HG03103 (cell line): ENCODE results near the gene GSK3A.

Experiments
- ATAC-seq: cut with Tn5 transposase; IDR thresholded peaks from one replicate; pipeline ENCODE4 v1.9.1; 2021; ENCODE audit warnings: low read depth; ENCODE audit not compliant: unreplicated experiment

GSK3A gene

DNA sequence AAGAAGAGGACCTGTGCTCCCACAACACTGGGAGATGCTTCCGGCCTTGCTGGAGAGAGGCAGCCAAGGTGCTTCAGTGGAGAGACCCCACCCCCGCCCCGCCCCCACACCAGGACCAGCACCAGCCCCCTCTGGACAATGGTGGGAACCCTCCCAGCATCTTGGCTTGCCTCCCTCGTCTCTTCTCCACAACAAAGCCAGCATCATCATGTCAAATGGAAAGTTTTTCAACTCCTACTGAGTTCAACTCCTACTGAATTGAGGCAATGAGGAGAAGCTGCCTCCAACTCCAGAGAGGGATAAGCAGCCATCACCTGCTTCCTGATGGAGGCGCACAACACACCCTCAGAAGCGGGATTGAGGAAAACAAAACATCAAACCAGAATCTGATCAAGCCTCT is 37.7 kb downstream of the GSK3A start:
- ATAC-seq = no peak

DNA sequence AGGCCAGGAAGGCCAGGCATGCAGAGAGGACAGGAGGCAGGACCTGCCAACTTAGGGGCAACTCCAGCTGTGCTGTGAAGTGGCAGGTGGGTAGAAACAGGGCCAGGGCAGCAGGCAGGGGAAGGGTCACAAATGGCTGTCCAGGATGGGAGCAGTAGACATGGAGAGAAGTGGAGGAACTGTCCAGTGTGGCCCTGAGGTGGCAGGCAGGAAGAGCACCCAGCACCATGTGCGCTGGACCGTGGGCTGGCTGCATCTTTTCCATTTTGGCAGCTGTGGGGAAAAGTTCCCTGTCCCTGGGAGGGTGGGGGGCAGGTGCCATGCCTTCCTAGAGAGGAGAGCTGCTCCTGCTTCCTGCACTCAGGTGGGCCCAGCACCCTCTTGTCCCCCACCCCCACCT is 38.7 kb downstream of the GSK3A start:
- no peak for ATAC-seq

- ATAC-seq = no peak
Observed at GRCh38 chr19:42202290-42202880, 40.0 kb downstream of the GSK3A start.

DNA sequence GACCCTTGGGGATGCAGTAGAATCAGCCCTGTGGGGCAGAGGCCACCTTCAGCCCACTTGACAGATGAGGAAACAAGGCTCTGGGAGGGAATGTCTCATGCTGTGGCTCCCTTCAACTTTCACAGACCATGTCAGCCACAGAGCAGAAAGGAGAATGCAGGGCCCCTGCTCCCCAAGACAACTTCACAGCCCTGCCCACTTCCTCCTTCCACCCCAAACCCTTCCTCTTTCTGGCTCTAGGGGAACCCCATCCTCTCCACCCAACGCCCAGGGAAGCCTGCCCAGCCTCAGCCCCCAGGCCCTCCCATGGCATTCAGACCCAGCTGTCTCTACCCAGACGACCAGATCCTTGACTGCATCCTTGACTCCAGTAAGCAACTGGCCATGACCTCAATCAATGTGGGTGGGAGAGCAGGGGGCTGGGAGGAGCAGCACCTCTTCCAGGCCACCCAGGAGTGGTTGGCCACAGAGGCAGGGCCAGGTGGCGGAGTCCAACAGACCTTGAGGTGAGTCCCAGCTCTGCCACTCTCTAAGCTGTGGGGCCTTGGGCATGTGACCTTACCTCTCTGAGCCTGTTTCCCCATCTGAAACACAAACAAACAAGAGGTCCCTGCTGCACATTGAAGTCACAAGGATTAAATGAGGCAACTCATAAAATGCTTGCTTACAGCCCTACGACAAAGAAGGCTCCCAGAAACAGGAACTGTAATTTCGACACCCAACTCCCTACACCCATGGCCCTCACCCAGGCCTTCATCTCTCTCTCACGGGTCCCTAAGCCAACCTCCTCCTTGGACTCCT is 40.7 kb downstream of the GSK3A start:
- no peak for ATAC-seq

DNA sequence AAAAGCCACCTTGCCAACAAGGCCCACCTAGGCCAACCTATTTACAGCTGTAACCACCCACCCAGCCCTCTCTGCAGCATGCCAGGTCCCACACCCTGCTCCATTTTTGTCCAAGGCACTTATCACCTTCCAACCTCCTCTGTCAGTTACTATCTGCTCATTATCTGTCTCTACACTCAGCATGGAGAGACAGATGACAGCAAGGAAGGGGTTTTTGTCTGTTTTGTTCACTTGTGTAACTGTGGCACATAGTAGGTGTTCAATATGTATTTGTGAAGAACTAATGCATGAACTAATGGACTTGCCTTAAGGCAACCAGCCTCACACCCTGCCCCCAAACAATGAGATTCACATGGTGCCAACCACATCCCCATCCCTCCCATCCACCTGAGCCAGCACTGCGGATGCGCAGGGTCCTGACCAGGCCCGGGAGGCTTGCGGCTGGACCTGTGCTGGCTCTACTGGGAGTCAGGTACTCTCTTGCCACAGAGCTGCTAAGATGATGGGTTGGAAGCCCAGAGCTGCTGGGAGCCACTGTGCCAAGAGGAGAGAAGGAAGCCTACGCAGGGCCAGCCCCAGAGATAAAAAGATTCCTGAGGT is 42.2 kb downstream of the GSK3A start:
- no peak for ATAC-seq

- peak; percentile 50 for ATAC-seq
Observed at GRCh38 chr19:42199440-42200115, 42.8 kb downstream of the GSK3A start.

- peak; percentile 42 for ATAC-seq
Observed at GRCh38 chr19:42198676-42199439, 43.5 kb downstream of the GSK3A start.

DNA sequence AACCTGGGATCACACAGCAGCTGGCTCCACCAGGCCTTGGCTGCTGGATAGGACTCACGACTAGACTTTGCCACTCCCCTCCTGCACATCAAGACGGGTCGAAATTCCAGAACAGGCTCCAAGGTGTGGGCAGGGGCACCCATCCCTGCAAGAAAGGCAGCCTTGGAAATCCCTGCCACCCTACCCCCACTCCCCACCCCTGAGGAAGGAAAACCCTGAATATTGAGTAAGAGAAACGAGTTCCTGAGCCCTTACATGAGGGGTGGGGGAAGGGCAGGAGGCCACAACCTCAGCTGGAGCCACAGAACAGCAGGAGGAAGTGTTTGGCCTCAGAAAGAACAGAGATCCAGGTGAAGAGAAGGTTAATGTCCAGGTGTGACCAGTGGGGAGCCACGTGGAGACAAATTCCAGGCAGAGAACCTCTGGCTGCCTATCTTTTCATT is 45.0 kb downstream of the GSK3A start:
- ATAC-seq = no peak

DNA sequence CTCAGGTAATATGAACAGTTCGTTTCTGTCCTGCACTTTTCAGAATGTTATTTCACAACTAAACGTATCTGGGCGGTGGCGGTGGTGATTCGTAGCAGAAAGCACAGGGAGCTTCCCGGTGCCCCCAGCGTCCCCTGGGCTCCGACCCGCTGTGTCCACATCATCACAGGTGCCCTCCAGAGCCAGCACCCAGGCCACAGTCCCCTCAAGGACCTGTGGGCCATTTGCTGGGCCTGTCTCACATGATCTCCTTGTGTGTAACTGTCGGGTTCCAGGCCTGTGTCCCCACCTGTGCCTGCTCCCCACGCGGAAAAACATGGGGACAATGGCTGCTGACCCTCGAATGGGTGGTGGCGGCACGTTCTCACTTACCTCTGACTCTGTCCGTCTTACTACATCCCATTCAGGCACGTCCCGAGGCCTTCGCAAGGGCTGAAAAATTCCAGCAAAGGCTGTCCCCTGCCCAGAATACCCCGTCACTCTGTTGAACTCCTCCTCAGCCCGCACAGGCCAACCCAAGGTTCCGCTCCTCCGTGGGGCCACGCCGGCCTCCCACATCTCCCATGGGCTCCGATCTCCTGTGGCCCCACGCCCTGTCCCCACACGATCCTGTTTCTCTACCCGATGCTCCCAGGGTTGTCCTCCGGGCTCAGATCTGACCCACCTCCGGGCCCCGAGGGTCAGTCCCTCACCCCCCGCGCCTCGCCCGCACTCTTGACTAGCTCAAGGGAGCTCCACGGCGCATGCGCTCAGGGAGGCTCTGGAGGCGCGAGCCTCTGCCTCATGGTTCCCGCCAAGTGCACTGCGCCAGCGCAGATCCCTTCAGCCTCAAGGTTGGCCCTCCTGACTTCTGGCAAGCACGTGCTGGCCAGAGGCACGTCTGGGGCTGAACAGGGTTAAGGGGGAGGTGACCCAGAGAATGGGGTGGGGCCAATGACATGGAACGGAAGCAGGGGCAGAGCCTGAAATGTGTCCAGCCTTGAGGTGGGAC is 46.1 kb downstream of the GSK3A start:
- ATAC-seq = no peak

DNA sequence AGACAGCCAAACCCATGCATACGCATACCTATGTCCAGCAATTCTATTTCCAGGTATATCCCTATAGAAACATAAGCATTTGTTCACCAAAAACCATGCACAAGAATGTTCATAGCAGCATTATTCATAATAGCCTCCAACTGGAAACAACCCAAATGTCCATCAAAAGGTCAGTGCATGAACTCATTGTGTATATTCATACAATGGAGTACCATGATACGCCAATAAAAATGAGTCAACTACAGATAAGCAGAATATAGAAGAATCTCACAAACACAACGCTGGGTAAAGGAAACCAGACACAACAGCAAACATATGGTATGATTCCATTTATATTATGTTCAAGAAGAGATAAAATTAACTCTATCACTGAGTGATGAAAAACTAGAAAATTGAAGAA is 48.7 kb downstream of the GSK3A start:
- no peak for ATAC-seq

- no peak for ATAC-seq
Observed at GRCh38 chr19:42193294-42193693, 49.1 kb downstream of the GSK3A start.

- ATAC-seq = no peak
Observed at GRCh38 chr19:42191855-42192254, 50.5 kb downstream of the GSK3A start.

DNA sequence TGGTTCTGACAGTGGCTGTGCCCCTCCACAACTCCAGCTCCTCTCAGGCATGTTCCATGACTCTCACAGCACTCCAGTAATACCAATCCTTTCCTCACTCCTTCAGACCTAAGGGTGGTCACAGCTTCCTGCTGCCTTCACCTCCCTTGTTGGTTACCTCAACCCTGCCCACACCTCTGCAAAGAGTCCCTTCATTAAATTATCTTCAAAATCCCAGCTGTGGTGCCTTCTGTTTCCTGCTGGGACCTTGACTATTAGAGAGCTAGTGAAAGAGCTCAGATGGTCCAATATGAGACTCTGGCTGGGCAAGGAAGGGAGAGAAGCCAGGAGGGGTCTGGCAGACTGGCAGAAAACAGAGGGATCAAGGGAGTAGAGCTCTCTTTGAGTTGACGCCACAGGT is 51.1 kb downstream of the GSK3A start:
- ATAC-seq = no peak

GRCh38 chr19:42189133-42189532 is 53.3 kb downstream of the GSK3A start:
- ATAC-seq = no peak

DNA sequence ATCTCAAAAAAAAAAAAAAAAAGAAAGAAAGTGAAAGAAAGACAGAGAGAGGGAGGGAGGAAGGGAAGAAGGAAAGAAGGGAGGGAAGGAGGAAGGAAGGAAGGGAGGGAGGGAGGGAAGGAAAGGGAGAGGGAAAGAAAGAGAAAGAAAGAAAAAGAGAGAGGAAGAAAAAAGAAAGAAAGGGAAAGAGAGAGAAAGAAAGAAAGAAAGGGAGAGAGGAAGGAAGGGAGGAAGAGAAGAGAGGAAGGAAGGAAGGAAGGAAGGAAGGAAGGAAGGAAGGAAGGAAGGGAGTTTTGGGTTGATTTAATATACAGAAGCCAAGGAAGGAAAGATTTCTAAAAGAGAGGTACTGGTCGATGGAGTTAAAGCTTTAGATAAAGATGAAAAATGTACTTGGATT is 53.7 kb downstream of the GSK3A start:
- ATAC-seq = no peak

DNA sequence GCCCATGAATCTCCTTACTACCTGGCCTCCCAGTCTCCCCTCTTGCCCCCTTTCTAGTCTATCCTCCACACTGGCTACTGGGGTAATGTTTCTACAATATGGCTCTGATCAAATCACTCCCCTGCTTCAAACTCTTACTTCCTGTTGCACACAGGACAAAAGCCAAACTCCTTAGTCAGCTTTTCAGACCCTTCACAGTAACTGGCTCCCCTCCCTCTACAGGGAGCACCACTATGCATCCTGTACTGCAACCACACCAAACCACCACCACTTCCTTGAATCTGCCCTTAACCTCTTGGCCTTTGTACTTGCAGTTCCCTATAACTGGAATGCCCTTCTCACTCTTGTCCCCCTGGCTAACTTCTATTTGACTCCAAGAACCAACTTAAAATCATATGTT is 57.1 kb downstream of the GSK3A start:
- ATAC-seq = no peak

GRCh38 chr19:42184401-42184861 is 58.0 kb downstream of the GSK3A start:
- ATAC-seq = no peak
